K562 (cell line): ENCODE measurements around the gene SPATA21. TPM values are rescaled to one million over a fixed set of nuclear protein-coding genes. Genes with fewer than 3 reads are reported as not detected.

Experiments used
- BRCA1 ChIP-seq, 2 experiments: fragments of 450-650 bp in 1 of 2; sonication (generic) in 1 of 2; formaldehyde crosslinking in 1 of 2; IDR thresholded peaks; 2 replicates each; pipeline versions ENCODE4 v1.5.0 to v1.6.1; 2017 to 2020; ENCODE audit warnings: mild to moderate bottlenecking in 1 of 2, missing genetic modification reagents in 1 of 2
- E2F8 ChIP-seq: fragments of 450-650 bp; IDR thresholded peaks from 2 replicates; pipeline ENCODE4 v1.7.1; 2018; ENCODE audit warnings: mild to moderate bottlenecking, low read depth; ENCODE audit not compliant: partially characterized antibody
- FOXO4 ChIP-seq: fragments of 450-650 bp; formaldehyde crosslinking; IDR thresholded peaks from 2 replicates; pipeline ENCODE4 v1.4.0; 2020; ENCODE audit warnings: mild to moderate bottlenecking, moderate library complexity
- GTF3C2 ChIP-seq: IDR thresholded peaks from 3 replicates; pipeline ENCODE4 v1.6.1; 2011; ENCODE audit warnings: borderline replicate concordance, mild to moderate bottlenecking, moderate library complexity; ENCODE audit not compliant: insufficient read length; ENCODE audit errors: extremely low read depth
- HMGXB4 ChIP-seq: sonication (generic); formaldehyde crosslinking; IDR thresholded peaks from 2 replicates; pipeline ENCODE4 v1.8.1; 2023; ENCODE audit warnings: mild to moderate bottlenecking, missing genetic modification reagents
- HNRNPH1 ChIP-seq: fragments of 200-400 bp; formaldehyde crosslinking; optimal IDR thresholded peaks from 2 replicates; pipeline ENCODE3; 2017; ENCODE audit warnings: low read depth, mild to moderate bottlenecking, low read length, moderate library complexity
- LARP7 ChIP-seq: fragments of 450-650 bp; IDR thresholded peaks from 2 replicates; pipeline ENCODE4 v1.6.1; 2016
- NBN ChIP-seq: fragments of 450-650 bp; IDR thresholded peaks from 2 replicates; pipeline ENCODE4 v1.6.1; 2016; ENCODE audit warnings: low read depth, mild to moderate bottlenecking
- NR0B1 ChIP-seq: fragments of 450-650 bp; IDR thresholded peaks from one replicate; pipeline ENCODE4 v1.6.1; 2018; ENCODE audit warnings: mild to moderate bottlenecking, moderate library complexity; ENCODE audit not compliant: partially characterized antibody
- POLR3A ChIP-seq: IDR thresholded peaks from 2 replicates; pipeline ENCODE4 v1.6.1; 2011; ENCODE audit warnings: borderline replicate concordance, mild to moderate bottlenecking, moderate library complexity; ENCODE audit not compliant: insufficient read length, insufficient read depth; ENCODE audit errors: extremely low read depth
- SMARCA4 ChIP-seq: fragments of 450-650 bp; IDR thresholded peaks from 2 replicates; pipeline ENCODE4 v1.6.1; 2016
- TFAM ChIP-seq: fragments of 250-450 bp; sonication (Bioruptor Pico); conservative IDR thresholded peaks from 2 replicates; pipeline ENCODE4 v1.5.0; 2021; ENCODE audit warnings: mild to moderate bottlenecking, moderate library complexity
- USF2 ChIP-seq: sonication (generic); formaldehyde crosslinking; IDR thresholded peaks from 2 replicates; pipeline ENCODE4 v1.5.0; 2020; ENCODE audit warnings: missing genetic modification reagents
- ZNF324 ChIP-seq: fragments of 250-450 bp; sonication (Bioruptor Pico); IDR thresholded peaks from 2 replicates; pipeline ENCODE4 v1.4.0; 2020; ENCODE audit warnings: mild to moderate bottlenecking
- ZZZ3 ChIP-seq: fragments of 450-650 bp; IDR thresholded peaks from 2 replicates; pipeline ENCODE4 v1.6.1; 2016; ENCODE audit warnings: antibody characterized with exemption, mild to moderate bottlenecking, moderate library complexity
- polyA plus RNA-seq, 8 experiments: library from polyadenylated mRNA; depleted of rRNA in 4 of 8; stranded (reverse) in 5 of 8; unstranded in 3 of 8; fragments of >200 nt; fragmentation: Nextera tagmentation in 2 of 8; fragmentation: Illumina TruSeq in 1 of 8; extraction: Ambion mirVana in 2 of 8; extraction: Trizol in 1 of 8; gene quantifications; 2 replicates each; pipeline versions ENCODE4 v1.2.1 to v1.2.3, GENCODE V29; 2011 to 2014; ENCODE audit warnings: inconsistent platforms in 1 of 8, missing spikeins in 1 of 8
- total RNA-seq, 7 experiments: library from RNA; depleted of rRNA in 6 of 7; stranded (reverse); fragments of >200 nt in 6 of 7; fragmentation: Illumina TruSeq in 2 of 7; extraction: Trizol in 2 of 7; gene quantifications; 2 replicates each; pipeline versions ENCODE4 v1.2.1 to v1.2.3, GENCODE V29; 2011 to 2021; ENCODE audit warnings: low replicate concordance in 1 of 7

SPATA21 gene
- total and polyA plus RNA-seq, 9 of the 15 experiments (the other 6 are each of a cell fraction or from before 2014, with no cell fraction given): 0.10 to 0.36 (median 0.13) TPM; not detected in 3

- no peak for TF ChIP-seq POLR3A
- peak; percentile 60 for TF ChIP-seq USF2 (CRISPR knock-in tag)
- no peak for TF ChIP-seq NR0B1
- TF ChIP-seq HNRNPH1: no peak
- TF ChIP-seq BRCA1 (IDR thresholded peaks at IDR 0.05): no peak
- TF ChIP-seq BRCA1 (CRISPR knock-in tag; IDR thresholded peaks at IDR 0.05): 0 out of 2 replicates have a peak, but pooled peaks have one; percentile 38
- TF ChIP-seq SMARCA4: peak; percentile 20; the same call in 1 of the 2 replicates
- TF ChIP-seq E2F8: peak; percentile 81
- no peak for TF ChIP-seq ZNF324 (CRISPR knock-in tag)
- no peak for TF ChIP-seq ZZZ3
- no peak for TF ChIP-seq FOXO4
- peak; percentile 98 for TF ChIP-seq NBN
- no peak for TF ChIP-seq LARP7
- no peak for TF ChIP-seq TFAM
- 0 out of 2 replicates have a peak, but pooled peaks have one; percentile 85 for TF ChIP-seq HMGXB4 (CRISPR knock-in tag)
- no peak for TF ChIP-seq GTF3C2
Measured at GRCh38 chr1:16440470-16441281, 3.5 kb upstream of the SPATA21 start, which contains the start of gene NECAP2 (continued).
